Astrocyte (in vitro differentiated cells and primary cell): ENCODE data around the gene PPIF. TPM values are rescaled to one million over a fixed set of nuclear protein-coding genes. Genes with fewer than 3 reads are reported as not detected.

ENCODE experiments used
- DNase-seq: peaks from one replicate; pipeline ENCODE4 v3.0.0-alpha.2; 2010; ENCODE audit warnings: low read depth
- FAIRE-seq: peaks from 2 replicates; lab custom pipeline; 2011; peaks lifted over from hg19 to GRCh38; lab: Jason Lieb, UNC
- H2AFZ ChIP-seq: 2 replicates; pipeline ENCODE4 v1.6.0; 2012; ENCODE audit warnings: low read depth, low read length, inconsistent platforms
- H3K27ac ChIP-seq: 2 replicates; pipeline ENCODE4 v1.5.1; 2011; ENCODE audit warnings: low read depth, low read length, inconsistent platforms
- H3K27me3 ChIP-seq: 2 replicates; pipeline ENCODE4 v1.6.0; 2011; ENCODE audit warnings: low read length, inconsistent platforms; ENCODE audit not compliant: insufficient read depth
- H3K36me3 ChIP-seq: 2 replicates; pipeline ENCODE4 v1.5.1; 2011; ENCODE audit warnings: low read length, inconsistent platforms; ENCODE audit not compliant: insufficient read depth
- H3K4me1 ChIP-seq: 2 replicates; pipeline ENCODE4 v1.5.1; 2011; ENCODE audit warnings: low read length, inconsistent platforms; ENCODE audit not compliant: insufficient read depth
- H3K4me2 ChIP-seq: 2 replicates; pipeline ENCODE4 v1.6.0; 2012; ENCODE audit warnings: low read length, inconsistent platforms
- H3K4me3 ChIP-seq: 2 replicates; pipeline ENCODE4 v1.5.1; 2011; ENCODE audit warnings: low read depth, mild to moderate bottlenecking, low read length, inconsistent platforms; ENCODE audit not compliant: insufficient read depth
- H3K79me2 ChIP-seq: 2 replicates; pipeline ENCODE4 v1.6.0; 2012; ENCODE audit warnings: mild to moderate bottlenecking, low read length, inconsistent platforms; ENCODE audit not compliant: insufficient read depth
- H3K9ac ChIP-seq: 2 replicates; pipeline ENCODE4 v1.6.0; 2012; ENCODE audit warnings: mild to moderate bottlenecking, low read length, inconsistent platforms
- H3K9me3 ChIP-seq: 2 replicates; pipeline ENCODE4 v1.5.1; 2012; ENCODE audit warnings: low read depth, mild to moderate bottlenecking, low read length, inconsistent platforms; ENCODE audit not compliant: insufficient read depth
- H4K20me1 ChIP-seq: 2 replicates; pipeline ENCODE4 v1.6.0; 2012; ENCODE audit warnings: low read length, inconsistent platforms; ENCODE audit not compliant: insufficient read depth
- H3K27ac Mint-ChIP-seq: one replicate; pipeline ENCODE4 v1.8.0; 2021; ENCODE audit warnings: mild to moderate bottlenecking, mixed read lengths; ENCODE audit not compliant: unreplicated experiment
- H3K27me3 Mint-ChIP-seq: one replicate; pipeline ENCODE4 v1.8.0; 2021; ENCODE audit warnings: low read depth, mixed read lengths; ENCODE audit not compliant: unreplicated experiment
- H3K36me3 Mint-ChIP-seq: one replicate; pipeline ENCODE4 v1.8.0; 2021; ENCODE audit warnings: low read depth, mixed read lengths; ENCODE audit not compliant: unreplicated experiment
- H3K4me1 Mint-ChIP-seq: one replicate; pipeline ENCODE4 v1.8.0; 2021; ENCODE audit warnings: low read depth, mixed read lengths; ENCODE audit not compliant: unreplicated experiment
- H3K4me3 Mint-ChIP-seq: one replicate; pipeline ENCODE4 v1.8.0; 2021; ENCODE audit warnings: mild to moderate bottlenecking, moderate library complexity, mixed read lengths; ENCODE audit not compliant: unreplicated experiment
- H3K9me3 Mint-ChIP-seq: one replicate; pipeline ENCODE4 v1.8.0; 2021; ENCODE audit warnings: mild to moderate bottlenecking, mixed read lengths; ENCODE audit not compliant: unreplicated experiment
- CTCF ChIP-seq: IDR thresholded peaks from 2 replicates; pipeline ENCODE4 v1.5.1; 2011; ENCODE audit warnings: low read depth, mild to moderate bottlenecking, inconsistent platforms, low read length, moderate library complexity; ENCODE audit not compliant: insufficient read depth
- EZH2 ChIP-seq: IDR thresholded peaks from 2 replicates; pipeline ENCODE4 v1.6.1; 2012; ENCODE audit warnings: mild to moderate bottlenecking, low read length, inconsistent platforms; ENCODE audit not compliant: insufficient read depth
- total RNA-seq: library from RNA; stranded (reverse); gene quantifications from 2 replicates; pipeline ENCODE4 v1.2.1, GENCODE V29; 2021

Gene PPIF
- total RNA-seq, 1 donor from 2014 or later = 31.7 TPM

GRCh38 chr10:79390551-79391229 is 43.4 kb downstream of the PPIF start:
- H3K4me3 Mint-ChIP-seq = no peak overlapping the region
- H3K27me3 Mint-ChIP-seq = no peaks in the 10 kb centered on the region
- TF ChIP-seq EZH2 (no peak), CTCF (no peak)
- Histone ChIP-seq H3K27me3 (no peaks in the 10 kb centered on the region), H3K4me2 (no peak overlapping the region), H3K9ac (no peak overlapping the region), H3K4me1 (peaks cover 7% of the 10 kb centered on the region), H3K9me3 (no peaks in the 10 kb centered on the region), H3K79me2 (no peaks in the 10 kb centered on the region), H3K27ac (no peak overlapping the region), H3K4me3 (no peak overlapping the region), H2AFZ (no peak overlapping the region), H4K20me1 (peaks cover 8% of the 10 kb centered on the region), H3K36me3 (peaks cover 13% of the 10 kb centered on the region)
- peaks cover 8% of the 10 kb centered on the region for H3K4me1 Mint-ChIP-seq
- no peak overlapping the region for H3K27ac Mint-ChIP-seq
- H3K36me3 Mint-ChIP-seq = peaks cover 27% of the 10 kb centered on the region
- no peak for DNase-seq
- no peak for FAIRE-seq
- peaks cover 4% of the 10 kb centered on the region for H3K9me3 Mint-ChIP-seq

GRCh38 chr10:79391231-79392019 is 44.2 kb downstream of the PPIF start:
- H3K4me3 Mint-ChIP-seq = no peak overlapping the region
- Histone ChIP-seq H3K4me1 (peaks cover 7% of the 10 kb centered on the region), H3K4me3 (no peak overlapping the region), H4K20me1 (peaks cover 8% of the 10 kb centered on the region), H3K9ac (no peak overlapping the region), H3K4me2 (no peak overlapping the region), H3K36me3 (peaks cover 13% of the 10 kb centered on the region), H3K79me2 (no peaks in the 10 kb centered on the region), H2AFZ (no peak overlapping the region), H3K27me3 (no peaks in the 10 kb centered on the region), H3K9me3 (no peaks in the 10 kb centered on the region), H3K27ac (no peak overlapping the region)
- no peak for TF ChIP-seq EZH2
- no peak for TF ChIP-seq CTCF
- H3K27me3 Mint-ChIP-seq = no peaks in the 10 kb centered on the region
- peaks cover 4% of the 10 kb centered on the region for H3K9me3 Mint-ChIP-seq
- H3K27ac Mint-ChIP-seq = no peak overlapping the region
- peaks cover 8% of the 10 kb centered on the region for H3K4me1 Mint-ChIP-seq
- no peak for FAIRE-seq
- no peak for DNase-seq
- H3K36me3 Mint-ChIP-seq = peaks cover 26% of the 10 kb centered on the region
